ENCODE data around the gene RDH12. TPM values are rescaled to one million over a fixed set of nuclear protein-coding genes. Genes with fewer than 3 reads are reported as not detected.

Gene RDH12
- total RNA-seq, 1 experiment from 2014 or later, result 0.27 TPM

DNA sequence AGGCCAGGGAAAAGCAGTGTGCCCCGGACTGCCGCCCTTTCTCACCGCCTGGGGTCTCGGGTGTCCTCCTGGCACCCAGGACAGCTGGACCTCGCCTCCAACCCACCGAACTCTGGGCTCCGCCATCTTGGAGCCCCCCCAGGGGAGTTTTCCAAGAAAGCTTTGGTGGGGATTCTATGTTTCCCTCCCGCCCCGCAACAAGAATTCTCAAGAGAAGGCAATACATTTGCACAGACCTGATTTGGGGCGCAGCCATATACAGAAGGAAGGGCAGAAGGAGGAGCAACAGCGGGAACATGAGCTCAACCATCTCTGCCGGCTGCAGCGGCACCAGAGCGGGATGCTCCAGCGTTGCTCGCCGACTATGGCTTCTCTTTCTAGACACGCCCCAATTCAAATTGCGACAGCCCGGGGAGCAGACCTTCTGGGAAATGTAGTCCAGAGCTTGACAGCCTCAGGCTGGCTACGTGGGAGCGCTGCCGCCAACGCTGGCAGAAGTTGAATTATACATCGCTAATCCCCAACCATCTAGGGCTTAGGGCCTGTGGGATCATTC lies 6.2 kb upstream of the RDH12 start, which contains the start of gene RDH11 (continued):
- TF ChIP-seq, protein P1, sequence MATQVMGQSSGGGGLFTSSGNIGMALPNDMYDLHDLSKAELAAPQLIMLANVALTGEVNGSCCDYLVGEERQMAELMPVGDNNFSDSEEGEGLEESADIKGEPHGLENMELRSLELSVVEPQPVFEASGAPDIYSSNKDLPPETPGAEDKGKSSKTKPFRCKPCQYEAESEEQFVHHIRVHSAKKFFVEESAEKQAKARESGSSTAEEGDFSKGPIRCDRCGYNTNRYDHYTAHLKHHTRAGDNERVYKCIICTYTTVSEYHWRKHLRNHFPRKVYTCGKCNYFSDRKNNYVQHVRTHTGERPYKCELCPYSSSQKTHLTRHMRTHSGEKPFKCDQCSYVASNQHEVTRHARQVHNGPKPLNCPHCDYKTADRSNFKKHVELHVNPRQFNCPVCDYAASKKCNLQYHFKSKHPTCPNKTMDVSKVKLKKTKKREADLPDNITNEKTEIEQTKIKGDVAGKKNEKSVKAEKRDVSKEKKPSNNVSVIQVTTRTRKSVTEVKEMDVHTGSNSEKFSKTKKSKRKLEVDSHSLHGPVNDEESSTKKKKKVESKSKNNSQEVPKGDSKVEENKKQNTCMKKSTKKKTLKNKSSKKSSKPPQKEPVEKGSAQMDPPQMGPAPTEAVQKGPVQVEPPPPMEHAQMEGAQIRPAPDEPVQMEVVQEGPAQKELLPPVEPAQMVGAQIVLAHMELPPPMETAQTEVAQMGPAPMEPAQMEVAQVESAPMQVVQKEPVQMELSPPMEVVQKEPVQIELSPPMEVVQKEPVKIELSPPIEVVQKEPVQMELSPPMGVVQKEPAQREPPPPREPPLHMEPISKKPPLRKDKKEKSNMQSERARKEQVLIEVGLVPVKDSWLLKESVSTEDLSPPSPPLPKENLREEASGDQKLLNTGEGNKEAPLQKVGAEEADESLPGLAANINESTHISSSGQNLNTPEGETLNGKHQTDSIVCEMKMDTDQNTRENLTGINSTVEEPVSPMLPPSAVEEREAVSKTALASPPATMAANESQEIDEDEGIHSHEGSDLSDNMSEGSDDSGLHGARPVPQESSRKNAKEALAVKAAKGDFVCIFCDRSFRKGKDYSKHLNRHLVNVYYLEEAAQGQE (IDR thresholded peaks at IDR 0.05; ENCODE audit: low read depth), result no peak
- TF ChIP-seq EZH2 (IDR thresholded peaks at IDR 0.05) (no peak), POLR2A (IDR thresholded peaks at IDR 0.05; ENCODE audit: borderline replicate concordance, extremely low read depth, insufficient read depth, insufficient read length) (peak; percentile 76), CEBPB (IDR thresholded peaks at IDR 0.05; ENCODE audit: low read depth) (peak; percentile 93), SP1 (IDR thresholded peaks at IDR 0.05; ENCODE audit: low read depth) (peak; percentile 59), SIN3A (IDR thresholded peaks at IDR 0.05; ENCODE audit: low read depth) (peak; percentile 62), FOSL1 (IDR thresholded peaks at IDR 0.05; ENCODE audit: low read depth) (no peak), ZNF274 (IDR thresholded peaks at IDR 0.05; ENCODE audit: low read depth, low read length) (no peak), YY1 (IDR thresholded peaks at IDR 0.05; ENCODE audit: extremely low read depth, insufficient replicate concordance, low read depth, low read length) (peak; percentile 80), JUND (IDR thresholded peaks at IDR 0.05) (no peak), ZFX (IDR thresholded peaks at IDR 0.05) (no peak)

DNA sequence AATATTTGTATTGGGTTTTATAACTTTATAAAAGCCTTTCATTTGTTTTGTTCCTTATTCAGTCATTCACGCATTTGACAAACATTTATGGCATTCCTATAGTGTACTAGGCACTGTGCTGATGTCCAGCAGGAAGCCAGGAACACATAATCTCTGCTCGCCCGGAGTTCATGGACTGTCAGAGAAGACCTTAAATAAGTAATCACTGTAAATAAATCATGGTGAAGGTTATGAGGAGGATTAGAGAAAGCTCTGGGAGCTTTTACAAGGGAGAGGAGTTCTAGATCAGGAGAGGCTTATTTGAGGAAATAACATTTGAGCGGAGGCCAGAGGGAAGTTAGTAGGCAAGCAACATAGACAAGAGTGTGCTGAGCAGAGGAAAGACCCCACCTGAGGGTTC lies 4.7 kb upstream of the RDH12 start:
- H3K79me2 ChIP-seq (ENCODE audit: insufficient read depth, low read length), result peaks cover 31% of the 10 kb centered on the region
- no TSS peak for BruUV-seq (replicated peaks)
- no peaks in the 10 kb centered on the region for H3K9me3 ChIP-seq (ENCODE audit: control insufficient read depth in 1 of 2, insufficient read depth in 1 of 2, low read depth in 1 of 2, low read length in 2 of 2)
- no peak overlapping the region for H3K27ac ChIP-seq (ENCODE audit: low read depth, low read length)
- no peak for TF ChIP-seq ZNF274 (IDR thresholded peaks at IDR 0.05; ENCODE audit: low read depth, low read length)
- peaks cover 22 to 43% of the 10 kb centered on the region in 2 experiments for H3K4me1 ChIP-seq (ENCODE audit: control insufficient read depth in 1 of 2, insufficient read depth in 2 of 2, low read length in 2 of 2)
- CTCF ChIA-PET, result no interaction called here
- peak overlapping the region; percentile 80 for H2AFZ ChIP-seq (ENCODE audit: low read depth, low read length, poor library complexity, severe bottlenecking)
- RAD21 ChIA-PET (ENCODE audit: low non-redundant PET in 1 of 2, low total read pairs in 2 of 2, uncharacterized antibody in 2 of 2, unreplicated experiment in 2 of 2), result no interaction called here
- no peaks in the 10 kb centered on the region for H3K27me3 ChIP-seq (ENCODE audit: insufficient read depth, low read length)
- H3K9ac ChIP-seq (ENCODE audit: low read length), result no peak overlapping the region
- intact Hi-C loops (cut with micrococcal nuclease), result no loop called here
- H3K9me2 ChIP-seq (ENCODE audit: insufficient read depth), result no peaks in the 10 kb centered on the region
- H3K4me2 ChIP-seq (ENCODE audit: low read length), result no peak overlapping the region
- no peak for ATAC-seq
- no peak for DNase-seq (ENCODE audit: low read depth, low spot score)
- POLR2A ChIA-PET, result no interaction called here
- no peaks in the 10 kb centered on the region for H4K20me1 ChIP-seq (ENCODE audit: insufficient read depth)
- H3K36me3 ChIP-seq (ENCODE audit: control insufficient read depth in 1 of 2, insufficient read depth in 2 of 2, low read length in 2 of 2), result peaks cover 4 to 6% of the 10 kb centered on the region in 2 experiments; a peak in 3 of 4 replicates
- no peak overlapping the region for H3K4me3 ChIP-seq (replicated peaks in 1 of 2; ENCODE audit: low read depth in 1 of 2, low read length in 2 of 2)
